A673 (cell line): ENCODE results near the gene DEF6.

Experiments used
- EZH2 ChIP-seq: fragments of 200-600 bp; sonication (generic); IDR thresholded peaks from 2 replicates; pipeline ENCODE4 v1.6.1; 2017; ENCODE audit warnings: borderline replicate concordance, low read depth, mild to moderate bottlenecking, mixed read lengths, antibody characterized with exemption, low read length; ENCODE audit not compliant: poor library complexity, severe bottlenecking
- TF ChIP-seq, protein P1 (sequence below): fragments of 300-800, 200-600 bp; sonication (generic); conservative IDR thresholded peaks from 2 replicates; pipeline ENCODE4 v1.5.1; 2017; ENCODE audit warnings: low read depth, mild to moderate bottlenecking, antibody characterized with exemption, low read length, moderate library complexity, mixed read lengths

DNA sequence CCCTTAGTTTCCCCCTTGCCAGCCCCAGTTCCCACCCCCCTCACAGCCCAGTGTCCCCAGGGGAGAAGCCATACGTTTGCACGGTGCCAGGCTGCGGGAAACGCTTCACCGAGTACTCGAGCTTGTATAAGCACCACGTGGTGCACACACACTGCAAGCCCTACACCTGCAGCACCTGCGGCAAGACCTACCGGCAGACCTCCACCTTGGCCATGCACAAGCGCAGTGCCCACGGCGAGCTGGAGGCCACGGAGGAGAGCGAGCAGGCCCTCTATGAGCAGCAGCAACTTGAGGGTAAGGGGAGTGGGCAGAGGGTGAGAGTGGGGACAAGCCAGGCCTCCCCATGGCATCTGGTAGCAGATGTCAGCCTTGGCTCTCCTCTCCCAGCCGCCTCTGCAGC is 5.1 kb upstream of the DEF6 start:
- TF ChIP-seq, protein P1, sequence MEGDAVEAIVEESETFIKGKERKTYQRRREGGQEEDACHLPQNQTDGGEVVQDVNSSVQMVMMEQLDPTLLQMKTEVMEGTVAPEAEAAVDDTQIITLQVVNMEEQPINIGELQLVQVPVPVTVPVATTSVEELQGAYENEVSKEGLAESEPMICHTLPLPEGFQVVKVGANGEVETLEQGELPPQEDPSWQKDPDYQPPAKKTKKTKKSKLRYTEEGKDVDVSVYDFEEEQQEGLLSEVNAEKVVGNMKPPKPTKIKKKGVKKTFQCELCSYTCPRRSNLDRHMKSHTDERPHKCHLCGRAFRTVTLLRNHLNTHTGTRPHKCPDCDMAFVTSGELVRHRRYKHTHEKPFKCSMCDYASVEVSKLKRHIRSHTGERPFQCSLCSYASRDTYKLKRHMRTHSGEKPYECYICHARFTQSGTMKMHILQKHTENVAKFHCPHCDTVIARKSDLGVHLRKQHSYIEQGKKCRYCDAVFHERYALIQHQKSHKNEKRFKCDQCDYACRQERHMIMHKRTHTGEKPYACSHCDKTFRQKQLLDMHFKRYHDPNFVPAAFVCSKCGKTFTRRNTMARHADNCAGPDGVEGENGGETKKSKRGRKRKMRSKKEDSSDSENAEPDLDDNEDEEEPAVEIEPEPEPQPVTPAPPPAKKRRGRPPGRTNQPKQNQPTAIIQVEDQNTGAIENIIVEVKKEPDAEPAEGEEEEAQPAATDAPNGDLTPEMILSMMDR: no peak
- TF ChIP-seq EZH2: no peak
